ENCODE results near the gene FLG.

DNA sequence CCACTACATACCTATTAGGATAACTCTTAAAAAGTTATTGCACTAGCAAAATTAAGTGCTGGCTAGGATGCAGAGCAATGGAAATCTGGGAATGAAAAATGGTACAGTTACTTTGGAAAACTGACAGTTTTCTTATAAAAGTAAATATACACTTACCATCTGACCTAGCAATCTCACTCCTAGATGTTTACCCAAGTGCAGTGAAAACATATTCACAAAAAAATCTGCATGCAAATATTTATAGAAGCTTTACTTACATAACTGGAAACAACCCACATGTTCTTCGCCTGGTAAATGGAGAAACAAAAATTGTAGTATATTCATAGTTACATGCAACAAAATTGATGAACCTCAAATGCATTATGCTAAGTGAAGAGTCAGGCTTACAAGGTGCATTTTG, 47.6 kb upstream of the FLG start:
- TF ChIP-seq, protein P1, sequence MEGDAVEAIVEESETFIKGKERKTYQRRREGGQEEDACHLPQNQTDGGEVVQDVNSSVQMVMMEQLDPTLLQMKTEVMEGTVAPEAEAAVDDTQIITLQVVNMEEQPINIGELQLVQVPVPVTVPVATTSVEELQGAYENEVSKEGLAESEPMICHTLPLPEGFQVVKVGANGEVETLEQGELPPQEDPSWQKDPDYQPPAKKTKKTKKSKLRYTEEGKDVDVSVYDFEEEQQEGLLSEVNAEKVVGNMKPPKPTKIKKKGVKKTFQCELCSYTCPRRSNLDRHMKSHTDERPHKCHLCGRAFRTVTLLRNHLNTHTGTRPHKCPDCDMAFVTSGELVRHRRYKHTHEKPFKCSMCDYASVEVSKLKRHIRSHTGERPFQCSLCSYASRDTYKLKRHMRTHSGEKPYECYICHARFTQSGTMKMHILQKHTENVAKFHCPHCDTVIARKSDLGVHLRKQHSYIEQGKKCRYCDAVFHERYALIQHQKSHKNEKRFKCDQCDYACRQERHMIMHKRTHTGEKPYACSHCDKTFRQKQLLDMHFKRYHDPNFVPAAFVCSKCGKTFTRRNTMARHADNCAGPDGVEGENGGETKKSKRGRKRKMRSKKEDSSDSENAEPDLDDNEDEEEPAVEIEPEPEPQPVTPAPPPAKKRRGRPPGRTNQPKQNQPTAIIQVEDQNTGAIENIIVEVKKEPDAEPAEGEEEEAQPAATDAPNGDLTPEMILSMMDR (IDR thresholded peaks at IDR 0.05) = no peak
- no peak for TF ChIP-seq POLR2A (IDR thresholded peaks at IDR 0.05)

All from vagina (tissue), 2 donors.